Activated CD4-positive, alpha-beta T cell treated with anti-CD3 and anti-CD28 coated beads, Interleukin-2, amount 10 ng/mL, durations not matched to agents 24 days and 14 days (primary cell): Measurements from ENCODE around the gene SHC4. TPM values are rescaled to one million over a fixed set of nuclear protein-coding genes. Genes with fewer than 3 reads are reported as not detected.
"Not testable (repeated sequence)": the region's sequence is repeated elsewhere in the genome, so short reads cannot be mapped to it uniquely, and the experiment has no call there.

ENCODE experiments used
- DNase-seq: peaks from one replicate; pipeline ENCODE4 v3.0.0; 2022
- H3K27ac Mint-ChIP-seq: one replicate; pipeline ENCODE4 v1.8.0; 2022; ENCODE audit warnings: mild to moderate bottlenecking, mixed read lengths
- H3K27me3 Mint-ChIP-seq: one replicate; pipeline ENCODE4 v1.8.0; 2022; ENCODE audit warnings: mixed read lengths
- H3K36me3 Mint-ChIP-seq: one replicate; pipeline ENCODE4 v1.8.0; 2022; ENCODE audit warnings: low read depth, mild to moderate bottlenecking, mixed read lengths
- H3K4me1 Mint-ChIP-seq: one replicate; pipeline ENCODE4 v1.8.0; 2021; ENCODE audit warnings: mixed read lengths
- H3K4me3 Mint-ChIP-seq: one replicate; pipeline ENCODE4 v1.8.0; 2022; ENCODE audit warnings: mild to moderate bottlenecking, moderate library complexity, mixed read lengths
- H3K9me3 Mint-ChIP-seq: one replicate; pipeline ENCODE4 v1.8.0; 2021; ENCODE audit warnings: mixed read lengths
- intact Hi-C: fragments of 100-400 bp; cut with micrococcal nuclease; formaldehyde crosslinking; loops from one replicate; pipeline ENCODE4 v1.15.1; 2023
- total RNA-seq: library from RNA; stranded (reverse); gene quantifications from 2 replicates; pipeline ENCODE4 v1.2.3, GENCODE V29; 2022

The SHC4 gene
- total RNA-seq, 1 donor from 2014 or later: 21.2 TPM

DNA sequence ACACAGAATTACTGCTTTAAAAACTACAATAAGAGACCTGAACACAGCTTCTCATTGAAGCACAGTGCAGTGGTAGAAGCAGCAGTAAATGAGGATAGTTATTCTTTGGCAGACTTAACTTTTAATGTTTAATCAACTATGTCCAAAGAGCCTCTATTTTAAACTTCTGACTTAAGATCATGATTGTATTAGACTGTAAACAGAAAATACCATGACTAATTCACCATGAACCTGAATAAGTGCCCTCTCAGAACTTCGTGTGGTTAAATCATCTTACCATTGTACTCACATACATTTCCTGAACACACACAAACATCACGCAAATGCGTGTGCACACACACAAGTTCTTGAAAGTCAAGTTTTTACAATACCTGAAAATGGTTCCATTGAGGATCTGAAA is 166.8 kb downstream of the SHC4 start:
- Mint-ChIP-seq H3K36me3 (peaks cover 34% of the 10 kb centered on the region), H3K27me3 (no peaks in the 10 kb centered on the region), H3K27ac (peak overlapping the region; percentile 79), H3K4me3 (peak overlapping the region; percentile 17), H3K4me1 (peaks cover 35% of the 10 kb centered on the region), H3K9me3 (no peaks in the 10 kb centered on the region)
- intact Hi-C loops: no loop called here
- DNase-seq: no peak

DNA sequence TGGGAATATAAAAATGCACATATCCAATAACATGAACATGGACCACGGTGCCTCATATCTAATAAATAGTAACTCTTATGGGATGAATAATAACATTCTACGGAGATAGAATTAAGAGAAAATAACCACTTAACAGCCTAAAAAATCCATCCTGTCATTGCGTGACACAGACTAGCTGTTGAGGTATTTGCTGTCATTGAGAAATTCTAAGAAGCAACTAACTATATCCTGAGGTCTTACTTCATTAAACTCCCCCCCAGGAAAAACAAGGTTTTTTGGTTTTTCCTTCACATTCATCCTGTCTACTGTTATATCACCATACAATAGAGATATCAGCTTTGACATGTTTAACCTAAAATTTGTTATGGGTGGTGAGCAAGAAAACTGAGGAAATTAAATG is 167.2 kb downstream of the SHC4 start:
- intact Hi-C loops: no loop called here
- no peaks in the 10 kb centered on the region for H3K9me3 Mint-ChIP-seq
- H3K27me3 Mint-ChIP-seq: no peaks in the 10 kb centered on the region
- H3K4me1 Mint-ChIP-seq: peaks cover 35% of the 10 kb centered on the region
- H3K27ac Mint-ChIP-seq: peak overlapping the region; percentile 25
- DNase-seq: no peak
- H3K4me3 Mint-ChIP-seq: no peak overlapping the region
- peaks cover 36% of the 10 kb centered on the region for H3K36me3 Mint-ChIP-seq

DNA sequence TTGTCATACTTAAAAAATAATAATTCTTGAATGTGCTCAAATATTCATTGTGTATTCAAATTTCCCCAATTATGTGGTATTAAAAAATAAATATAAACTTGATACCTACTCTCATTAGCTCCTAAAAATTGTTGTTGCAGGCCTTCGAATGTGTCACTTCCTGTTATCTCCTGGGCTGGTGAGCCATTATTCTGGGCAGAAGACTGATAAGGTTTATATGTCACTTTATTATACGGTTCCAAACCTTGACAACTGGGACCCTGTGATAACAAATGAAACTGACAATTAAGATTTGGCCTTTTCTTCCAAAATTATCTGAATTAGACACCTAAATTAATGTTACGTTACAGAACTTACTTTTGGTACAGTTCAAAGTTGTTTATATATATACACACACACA is 167.8 kb downstream of the SHC4 start:
- no peak for DNase-seq
- Mint-ChIP-seq H3K4me1 (peaks cover 30% of the 10 kb centered on the region), H3K27me3 (no peaks in the 10 kb centered on the region), H3K36me3 (peaks cover 33% of the 10 kb centered on the region), H3K27ac (no peak overlapping the region), H3K9me3 (no peaks in the 10 kb centered on the region), H3K4me3 (no peak overlapping the region)
- intact Hi-C loops: no loop called here

DNA sequence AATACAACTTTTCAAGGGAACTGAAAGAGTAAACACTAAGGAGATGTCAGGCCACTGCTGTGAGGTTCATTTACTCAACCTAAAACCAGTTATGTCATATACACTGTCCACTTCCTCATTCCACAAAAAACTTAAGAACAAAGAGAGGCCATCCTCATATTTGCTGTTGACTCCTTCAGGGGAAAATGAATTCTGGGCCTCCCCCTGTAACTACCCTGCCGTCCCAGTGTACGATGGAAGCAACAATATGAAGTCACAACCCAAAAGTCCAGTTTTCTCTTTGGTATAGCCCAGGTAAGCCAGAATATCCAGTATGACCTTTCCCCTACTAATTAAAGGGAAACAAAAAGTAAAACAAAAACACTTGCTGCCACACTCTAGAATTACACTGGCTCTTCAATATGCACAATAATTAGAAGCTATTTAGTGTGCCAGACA is 169.0 kb downstream of the SHC4 start:
- peaks cover 27% of the 10 kb centered on the region for H3K4me1 Mint-ChIP-seq
- peak overlapping the region; percentile 55 for H3K27ac Mint-ChIP-seq
- DNase-seq: no peak
- H3K27me3 Mint-ChIP-seq: no peaks in the 10 kb centered on the region
- intact Hi-C loops: no loop called here
- peaks cover 43% of the 10 kb centered on the region for H3K36me3 Mint-ChIP-seq
- H3K9me3 Mint-ChIP-seq: no peaks in the 10 kb centered on the region
- no peak overlapping the region for H3K4me3 Mint-ChIP-seq

DNA sequence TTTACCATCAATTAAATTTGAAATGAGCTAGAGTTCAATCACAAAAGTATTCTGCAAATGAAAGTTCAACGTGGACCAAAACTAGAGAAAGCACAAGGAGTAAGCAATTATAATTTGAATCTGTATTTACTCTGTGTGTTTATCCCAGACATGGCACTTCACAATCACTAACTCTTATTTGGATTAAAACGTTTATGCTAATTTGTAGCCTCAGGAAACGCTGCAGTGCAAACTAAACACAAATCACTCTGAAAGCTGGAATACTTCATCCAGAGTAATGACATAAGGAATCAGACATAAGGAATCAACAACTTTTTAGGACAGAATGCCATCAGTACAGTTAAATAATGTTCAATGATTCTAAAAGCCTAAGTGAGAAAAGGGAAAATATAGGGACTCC is 171.3 kb downstream of the SHC4 start:
- Mint-ChIP-seq H3K27me3 (no peaks in the 10 kb centered on the region), H3K27ac (no peak overlapping the region), H3K9me3 (no peaks in the 10 kb centered on the region), H3K4me3 (no peak overlapping the region), H3K4me1 (peaks cover 15% of the 10 kb centered on the region), H3K36me3 (peaks cover 53% of the 10 kb centered on the region)
- intact Hi-C loops: no loop called here
- no peak for DNase-seq

DNA sequence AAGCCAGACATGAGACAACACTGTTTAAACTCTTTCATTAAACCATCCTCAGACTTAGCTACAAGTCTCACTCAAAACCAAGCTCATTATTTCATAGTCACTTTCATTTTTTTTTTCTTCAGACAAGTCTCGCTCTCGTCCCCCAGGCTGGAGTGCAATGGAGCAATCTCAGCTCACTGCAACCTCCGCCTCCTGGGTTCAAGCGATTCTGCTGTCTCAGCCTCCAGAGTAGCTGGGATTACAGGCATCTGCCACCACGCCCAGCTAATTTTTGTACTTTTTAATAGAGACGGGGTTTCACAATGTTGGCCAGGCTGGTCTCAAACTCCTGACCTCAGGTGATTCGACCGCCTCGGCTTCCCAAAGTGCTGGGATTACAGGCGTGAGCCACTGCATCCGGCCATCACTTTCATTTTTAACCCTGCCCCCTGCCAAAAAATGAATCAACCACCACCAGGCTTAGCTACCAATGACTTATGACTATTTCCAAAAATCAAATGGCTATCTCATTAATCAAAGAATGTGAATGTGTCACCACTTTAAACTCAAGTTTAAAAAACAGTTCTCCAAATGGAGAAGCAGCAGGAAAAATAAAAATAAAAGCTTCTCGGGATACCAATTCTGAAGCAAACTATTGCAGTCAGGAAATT is 173.1 kb downstream of the SHC4 start:
- peaks cover 52% of the 10 kb centered on the region for H3K36me3 Mint-ChIP-seq
- H3K4me1 Mint-ChIP-seq, H3K4me3 Mint-ChIP-seq, DNase-seq, H3K27me3 Mint-ChIP-seq, H3K9me3 Mint-ChIP-seq, intact Hi-C loops, H3K27ac Mint-ChIP-seq: not testable (repeated sequence)

DNA sequence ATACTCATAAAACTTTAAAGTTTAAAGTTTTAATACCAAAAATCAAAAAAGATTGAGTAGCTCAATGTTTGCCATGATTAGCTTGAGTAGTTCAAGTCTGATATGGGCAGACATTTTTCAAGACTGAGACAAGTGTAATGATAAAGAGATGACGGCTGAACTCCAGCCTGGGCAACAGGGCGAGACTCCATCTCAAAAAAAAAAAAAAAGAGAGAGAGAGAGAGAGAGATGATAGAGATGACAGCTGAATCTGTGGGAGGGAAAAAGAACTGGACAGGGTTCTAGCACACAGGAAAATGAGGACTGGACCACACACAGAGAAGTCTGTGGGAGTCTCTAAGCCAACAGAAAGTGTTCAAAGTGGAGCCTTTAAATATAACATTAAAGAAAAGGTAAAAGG is 178.0 kb downstream of the SHC4 start:
- H3K4me1 Mint-ChIP-seq: no peaks in the 10 kb centered on the region
- intact Hi-C loops: no loop called here
- H3K9me3 Mint-ChIP-seq: no peaks in the 10 kb centered on the region
- DNase-seq: no peak
- H3K4me3 Mint-ChIP-seq: no peak overlapping the region
- no peaks in the 10 kb centered on the region for H3K27me3 Mint-ChIP-seq
- no peak overlapping the region for H3K27ac Mint-ChIP-seq
- peaks cover 57% of the 10 kb centered on the region for H3K36me3 Mint-ChIP-seq

DNA sequence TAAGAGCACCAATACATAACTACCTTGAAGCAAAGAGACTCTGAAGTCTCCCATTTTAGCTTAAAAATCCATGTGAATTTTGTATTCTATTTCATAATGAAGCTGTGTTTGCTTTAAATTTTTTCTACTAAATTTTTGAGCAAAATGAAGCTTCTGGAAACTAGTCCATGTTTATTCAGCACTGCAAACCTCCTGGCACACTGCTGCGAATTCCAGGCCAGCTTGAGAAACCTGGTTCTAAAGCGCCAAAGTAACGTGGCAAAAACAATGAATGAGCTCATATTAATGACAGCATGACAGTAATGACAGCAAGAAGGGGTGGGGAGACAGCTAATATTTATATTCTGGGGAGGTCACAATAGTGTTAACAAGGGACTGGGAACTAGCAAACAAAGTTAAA is 178.5 kb downstream of the SHC4 start:
- H3K9me3 Mint-ChIP-seq: no peaks in the 10 kb centered on the region
- DNase-seq: no peak
- H3K27ac Mint-ChIP-seq: no peak overlapping the region
- H3K36me3 Mint-ChIP-seq: peaks cover 56% of the 10 kb centered on the region
- intact Hi-C loops: no loop called here
- no peak overlapping the region for H3K4me3 Mint-ChIP-seq
- H3K4me1 Mint-ChIP-seq: no peaks in the 10 kb centered on the region
- no peaks in the 10 kb centered on the region for H3K27me3 Mint-ChIP-seq

DNA sequence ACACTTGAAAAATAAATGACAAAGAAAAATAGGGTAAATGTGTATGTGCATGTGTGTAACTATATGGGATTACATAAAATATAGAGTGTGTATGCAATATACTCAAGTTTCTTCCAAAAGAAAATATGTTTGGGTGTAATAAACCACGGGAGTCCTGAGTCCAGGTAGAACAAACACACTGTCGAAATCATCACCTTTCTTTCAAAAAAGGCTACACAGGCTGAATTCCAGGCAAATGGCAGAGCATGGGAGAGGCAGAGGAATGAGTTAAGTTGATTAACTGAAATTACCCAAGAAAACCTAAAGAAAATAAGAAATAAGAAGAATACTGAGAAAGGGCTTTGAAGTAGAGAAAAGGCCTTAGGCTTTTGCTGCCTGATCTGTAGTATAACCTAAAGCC is 179.0 kb downstream of the SHC4 start:
- H3K4me1 Mint-ChIP-seq: no peaks in the 10 kb centered on the region
- H3K9me3 Mint-ChIP-seq: no peaks in the 10 kb centered on the region
- no peak for DNase-seq
- H3K4me3 Mint-ChIP-seq: no peak overlapping the region
- peaks cover 53% of the 10 kb centered on the region for H3K36me3 Mint-ChIP-seq
- no peaks in the 10 kb centered on the region for H3K27me3 Mint-ChIP-seq
- intact Hi-C loops: no loop called here
- no peak overlapping the region for H3K27ac Mint-ChIP-seq

DNA sequence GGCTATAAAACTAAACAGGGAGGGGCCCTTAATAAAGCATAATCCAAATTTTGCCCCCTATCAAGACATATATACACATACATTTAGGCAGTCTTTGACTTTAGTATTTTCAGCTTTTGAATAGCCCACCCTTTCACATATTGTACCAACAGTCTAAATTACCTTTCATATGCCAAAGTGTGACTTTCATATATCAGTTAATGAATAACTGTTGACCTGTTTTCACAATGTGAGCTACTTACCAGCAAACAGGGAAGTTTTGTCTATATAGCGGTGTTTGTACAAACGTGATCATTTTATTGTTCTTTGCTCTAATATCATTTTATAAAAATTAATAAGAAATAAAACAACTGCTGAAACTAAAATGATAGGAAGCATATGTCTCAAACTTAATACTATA is 180.8 kb downstream of the SHC4 start:
- Mint-ChIP-seq H3K27ac (no peak overlapping the region), H3K27me3 (no peaks in the 10 kb centered on the region), H3K36me3 (peaks cover 44% of the 10 kb centered on the region), H3K9me3 (no peaks in the 10 kb centered on the region), H3K4me1 (no peaks in the 10 kb centered on the region), H3K4me3 (no peak overlapping the region)
- intact Hi-C loops: no loop called here
- DNase-seq: no peak

DNA sequence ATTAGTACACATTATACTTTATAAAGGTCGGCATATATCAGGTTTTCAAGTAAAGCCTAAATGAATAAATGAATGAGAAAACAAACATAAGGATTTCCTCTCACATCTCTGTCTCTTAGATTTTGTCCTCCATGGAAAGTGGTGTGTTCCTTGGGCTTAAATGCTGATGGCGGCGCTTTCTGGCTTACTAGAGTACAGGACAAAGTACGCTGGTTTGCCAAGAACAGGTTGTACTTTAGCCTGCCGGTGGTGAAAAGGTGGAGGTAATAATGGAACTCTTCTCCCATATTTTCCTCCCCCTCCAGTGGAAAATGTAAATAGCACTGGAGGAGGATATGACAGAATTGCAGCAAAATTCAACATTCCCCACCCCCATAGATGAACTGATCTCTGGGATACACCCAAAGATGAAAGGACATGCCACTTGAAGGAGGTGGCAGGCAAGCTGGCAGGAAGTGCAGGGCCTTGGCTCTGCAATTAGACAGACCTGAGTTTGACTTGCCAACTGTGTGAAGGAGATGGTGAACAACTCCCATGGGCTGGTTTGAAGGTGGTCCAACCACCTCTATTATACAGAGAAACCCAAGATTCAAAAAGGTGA is 182.1 kb downstream of the SHC4 start:
- Mint-ChIP-seq H3K4me3 (no peak overlapping the region), H3K4me1 (no peaks in the 10 kb centered on the region), H3K27ac (no peak overlapping the region), H3K36me3 (peaks cover 43% of the 10 kb centered on the region), H3K9me3 (no peaks in the 10 kb centered on the region), H3K27me3 (no peaks in the 10 kb centered on the region)
- no peak for DNase-seq
- intact Hi-C loops: no loop called here

DNA sequence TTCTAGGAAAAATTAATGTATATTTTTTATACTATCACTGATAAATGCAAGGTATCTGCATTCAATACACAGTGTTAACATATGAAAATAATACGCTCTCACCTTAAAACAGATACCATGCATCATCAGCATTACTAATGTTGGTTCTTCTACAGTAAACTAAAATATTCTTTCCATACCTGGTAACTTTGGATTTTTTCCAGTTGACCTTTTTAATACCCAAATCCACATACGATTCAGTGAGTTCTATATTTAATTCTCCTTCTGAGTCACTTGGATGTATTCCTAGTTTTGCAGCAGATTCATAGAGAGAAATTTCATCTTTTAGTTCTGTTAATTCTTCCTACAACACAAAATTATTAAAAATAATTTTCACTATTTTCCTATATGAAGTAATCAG is 182.7 kb downstream of the SHC4 start:
- H3K4me3 Mint-ChIP-seq: no peak overlapping the region
- no peaks in the 10 kb centered on the region for H3K4me1 Mint-ChIP-seq
- no peak overlapping the region for H3K27ac Mint-ChIP-seq
- H3K27me3 Mint-ChIP-seq: no peaks in the 10 kb centered on the region
- intact Hi-C loops: no loop called here
- H3K9me3 Mint-ChIP-seq: no peaks in the 10 kb centered on the region
- H3K36me3 Mint-ChIP-seq: peaks cover 42% of the 10 kb centered on the region
- no peak for DNase-seq

DNA sequence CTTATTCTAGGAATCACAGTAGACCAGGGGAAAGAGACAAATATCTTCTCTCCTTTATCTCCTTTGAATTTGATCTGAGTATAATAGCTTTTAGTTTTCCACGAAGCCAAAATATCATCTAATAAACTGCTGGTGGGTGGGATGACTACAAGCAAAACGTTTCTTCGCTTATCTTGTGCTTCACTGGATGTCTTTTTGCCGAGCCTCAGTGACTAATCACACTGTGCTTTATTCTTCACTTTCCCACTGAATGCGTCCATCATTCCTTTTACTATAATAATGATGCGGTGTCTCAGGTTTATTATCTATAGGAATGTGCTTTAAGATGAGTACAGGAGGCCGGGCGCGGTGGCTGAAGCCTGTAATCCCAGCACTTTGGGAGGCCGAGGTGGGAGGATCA is 185.4 kb downstream of the SHC4 start:
- peaks cover 48% of the 10 kb centered on the region for H3K36me3 Mint-ChIP-seq
- H3K9me3 Mint-ChIP-seq: peaks cover 1% of the 10 kb centered on the region

DNA sequence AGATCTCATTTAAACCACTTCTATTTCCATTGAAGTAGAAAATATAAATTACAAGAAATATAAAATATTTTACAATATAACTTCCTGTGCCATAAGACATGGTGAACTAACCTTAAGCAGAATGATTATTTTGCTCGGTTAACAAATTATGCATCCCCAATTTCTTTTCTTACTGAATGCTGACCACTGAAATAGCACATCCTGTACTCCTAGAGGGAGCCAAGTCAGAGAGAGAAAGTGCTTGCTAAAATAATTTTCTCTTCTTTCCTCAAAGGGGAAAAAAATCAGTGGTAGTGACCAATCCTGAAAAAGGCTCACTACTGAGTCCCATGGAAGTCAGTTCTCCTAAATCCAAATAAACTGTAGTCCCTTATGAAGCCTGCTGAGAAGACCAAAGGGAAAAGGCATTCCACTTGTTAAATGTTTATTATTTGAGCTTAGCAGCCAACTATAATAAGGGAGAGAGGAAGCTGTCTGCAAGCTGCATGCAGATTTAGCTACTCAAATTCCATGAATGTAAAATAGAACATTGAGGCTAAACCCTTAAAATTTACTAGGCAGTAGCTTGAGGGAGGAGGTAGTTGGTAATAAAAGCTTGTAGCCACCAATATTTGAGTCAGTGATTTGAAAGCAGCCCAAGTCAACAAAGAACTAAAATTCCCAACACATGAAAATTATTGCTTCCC is 185.9 kb downstream of the SHC4 start:
- intact Hi-C loops: no loop called here
- H3K4me1 Mint-ChIP-seq: peaks cover 6% of the 10 kb centered on the region
- no peak for DNase-seq
- H3K36me3 Mint-ChIP-seq: peaks cover 51% of the 10 kb centered on the region
- H3K27me3 Mint-ChIP-seq: no peaks in the 10 kb centered on the region
- H3K4me3 Mint-ChIP-seq: no peak overlapping the region
- H3K9me3 Mint-ChIP-seq: peaks cover 4% of the 10 kb centered on the region
- no peak overlapping the region for H3K27ac Mint-ChIP-seq

More for the DNA sequence above, 185.4 kb downstream of the SHC4 start:
- DNase-seq: no peak
- H3K4me3 Mint-ChIP-seq: no peak overlapping the region
- peaks cover 6% of the 10 kb centered on the region for H3K4me1 Mint-ChIP-seq
- intact Hi-C loops: no loop called here
- no peak overlapping the region for H3K27ac Mint-ChIP-seq
- H3K27me3 Mint-ChIP-seq: no peaks in the 10 kb centered on the region
